Sigmoid colon (tissue), 4 donors: ENCODE data around the gene EEF1A2.

Source experiments
- CTCF ChIP-seq, 4 experiments: fragments of 450-650 bp in 3 of 4; fragments of 200-600 bp in 1 of 4; IDR thresholded peaks; one replicate each; pipeline ENCODE4 v1.5.1; 2016 to 2019; ENCODE audit warnings: antibody characterized with exemption in 4 of 4, mild to moderate bottlenecking in 3 of 4, moderate library complexity in 2 of 4
- POLR2A ChIP-seq, 2 donors: fragments of 450-650 bp; IDR thresholded peaks; one replicate each; pipeline ENCODE4 v1.6.1; 2016; ENCODE audit warnings: antibody characterized with exemption in 2 of 2, mild to moderate bottlenecking in 2 of 2, moderate library complexity in 2 of 2
- POLR2AphosphoS5 ChIP-seq, 4 donors: sonication (generic); formaldehyde crosslinking; IDR thresholded peaks; one replicate each; pipeline ENCODE4 v1.6.1; 2017; ENCODE audit warnings: antibody characterized with exemption in 4 of 4

- TF ChIP-seq POLR2A (IDR thresholded peaks at IDR 0.05): no peak
- no peak for TF ChIP-seq CTCF (IDR thresholded peaks at IDR 0.05)
- no peak for TF ChIP-seq POLR2AphosphoS5 (IDR thresholded peaks at IDR 0.05)
These were observed 3.6 kb downstream of the EEF1A2 start for GRCh38 chr20:63495167-63495720.
